Measurements from ENCODE around the gene TLE3. TPM values are rescaled to one million over a fixed set of nuclear protein-coding genes. Genes with fewer than 3 reads are reported as not detected.

The TLE3 gene
- total and polyA plus RNA-seq, 2 of the 13 experiments (the other 11 are each of a cell fraction or from before 2014, with no cell fraction given): 11.9 to 13.8 TPM

- TF ChIP-seq RELA (CRISPR knock-in tag; IDR thresholded peaks at IDR 0.05): peak; percentile 95; the same call in 1 of the 2 replicates
- 0 out of 2 replicates have a peak, but pooled peaks have one; percentile 45 for TF ChIP-seq ZNF280D (CRISPR knock-in tag; IDR thresholded peaks at IDR 0.05)
- no peak for TF ChIP-seq ZMYM2 (CRISPR knock-in tag; IDR thresholded peaks at IDR 0.05)
- TF ChIP-seq ZBTB34 (CRISPR knock-in tag; IDR thresholded peaks at IDR 0.05): peak; percentile 93
- no peak for TF ChIP-seq ZSCAN12 (CRISPR knock-in tag; IDR thresholded peaks at IDR 0.05)
- no peak for TF ChIP-seq TSC22D2 (CRISPR knock-in tag; IDR thresholded peaks at IDR 0.05; ENCODE audit: borderline replicate concordance)
- TF ChIP-seq BATF2 (CRISPR knock-in tag; IDR thresholded peaks at IDR 0.05): peak; percentile 85; the same call in 1 of the 2 replicates
- TF ChIP-seq ZSCAN30 (CRISPR knock-in tag; IDR thresholded peaks at IDR 0.05): no peak
- TF ChIP-seq, protein P1, sequence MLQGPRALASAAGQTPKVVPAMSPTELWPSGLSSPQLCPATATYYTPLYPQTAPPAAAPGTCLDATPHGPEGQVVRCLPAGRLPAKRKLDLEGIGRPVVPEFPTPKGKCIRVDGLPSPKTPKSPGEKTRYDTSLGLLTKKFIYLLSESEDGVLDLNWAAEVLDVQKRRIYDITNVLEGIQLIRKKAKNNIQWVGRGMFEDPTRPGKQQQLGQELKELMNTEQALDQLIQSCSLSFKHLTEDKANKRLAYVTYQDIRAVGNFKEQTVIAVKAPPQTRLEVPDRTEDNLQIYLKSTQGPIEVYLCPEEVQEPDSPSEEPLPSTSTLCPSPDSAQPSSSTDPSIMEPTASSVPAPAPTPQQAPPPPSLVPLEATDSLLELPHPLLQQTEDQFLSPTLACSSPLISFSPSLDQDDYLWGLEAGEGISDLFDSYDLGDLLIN (CRISPR knock-in tag; IDR thresholded peaks at IDR 0.05; ENCODE audit: borderline replicate concordance): no peak
- TF ChIP-seq JUND (CRISPR knock-in tag; IDR thresholded peaks at IDR 0.05): peak; percentile 74
- peak; percentile 78 for TF ChIP-seq ZNF317 (CRISPR knock-in tag; IDR thresholded peaks at IDR 0.05)
- no peak for TF ChIP-seq ATM (IDR thresholded peaks at IDR 0.05; ENCODE audit: borderline replicate concordance)
- no peak for TF ChIP-seq RNF219 (CRISPR knock-in tag; IDR thresholded peaks at IDR 0.05)
- no peak for TF ChIP-seq POLR2A (IDR thresholded peaks at IDR 0.05; ENCODE audit: insufficient read depth in 1 of 2, low read depth in 2 of 2, low read length in 2 of 2)
- peak; percentile 50 for TF ChIP-seq ATF1 (CRISPR knock-in tag; IDR thresholded peaks at IDR 0.05)
- TF ChIP-seq CHD2 (IDR thresholded peaks at IDR 0.05; ENCODE audit: low read depth, low read length): no peak
- peak; percentile 94 for TF ChIP-seq BORCS8-MEF2B (CRISPR knock-in tag; IDR thresholded peaks at IDR 0.05)
- TF ChIP-seq ZBTB44 (CRISPR knock-in tag; IDR thresholded peaks at IDR 0.05): peak; percentile 87; the same call in 1 of the 2 replicates
- 0 out of 2 replicates have a peak, but pooled peaks have one; percentile 78 for TF ChIP-seq MAF1 (CRISPR knock-in tag; IDR thresholded peaks at IDR 0.05; ENCODE audit: borderline replicate concordance)
These were observed 43.0 kb upstream of the TLE3 start (continued) for GRCh38 chr15:70140543-70141375.
